ENCODE measurements around the gene HMSD.
A peak's percentile ranks its signal among the peaks of the same experiment; 100 is the strongest.

DNA sequence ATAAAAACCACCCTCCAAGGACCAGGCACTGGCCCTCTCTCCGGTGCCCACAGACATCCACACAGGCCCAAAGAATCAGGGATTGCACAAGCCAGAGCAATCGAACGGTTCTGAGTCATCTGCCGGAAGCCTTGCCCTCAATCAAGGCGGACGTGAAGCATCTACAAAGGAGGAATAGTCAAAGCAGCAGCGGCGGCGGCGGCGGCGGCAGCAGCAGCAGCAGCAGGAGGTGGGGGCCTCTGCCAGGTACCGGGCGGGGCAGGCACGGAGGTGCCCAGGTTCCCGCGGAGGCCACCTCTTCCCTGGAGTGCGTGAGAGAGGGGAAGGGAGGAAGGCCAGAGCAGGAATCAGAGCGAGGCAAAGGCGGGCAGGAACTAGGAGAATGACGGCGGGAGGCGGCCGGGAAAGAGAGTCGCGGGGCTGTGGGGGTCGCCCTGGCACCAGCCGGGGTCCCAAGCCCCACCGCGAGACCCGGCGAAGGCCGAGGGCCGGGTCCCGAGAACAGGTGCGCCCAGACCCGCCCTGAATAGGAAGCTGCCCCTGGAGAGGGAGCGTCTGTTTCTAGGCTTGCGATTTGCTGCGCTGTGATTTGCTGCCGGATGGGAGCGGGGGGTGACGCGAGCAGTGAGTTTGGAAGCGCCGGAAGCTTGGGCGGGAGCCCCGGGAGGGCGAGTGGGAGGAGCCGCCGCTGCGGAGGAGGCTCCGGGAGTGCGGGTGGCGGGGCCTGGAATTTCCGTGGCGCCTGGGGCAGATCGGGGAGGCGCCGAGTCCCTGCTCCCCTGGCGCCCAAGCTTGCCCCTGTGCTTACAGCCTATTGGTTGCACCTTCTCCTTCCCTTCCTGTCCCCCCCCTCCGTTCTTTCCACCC, 21.1 kb downstream of the HMSD start, which contains the start of gene SERPINB8:
- TF ChIP-seq CTCF (IDR thresholded peaks at IDR 0.05) (no peak), POLR2A (IDR thresholded peaks at IDR 0.05) (peak; percentile 99)
